C4-2B (cell line): Measurements from ENCODE around the gene KCNJ10.

ENCODE experiments used
- H3K27ac ChIP-seq: fragments of 450-650 bp; 2 replicates; pipeline ENCODE4 v1.5.1; 2017
- ZFX ChIP-seq: fragments of 450-650 bp; IDR thresholded peaks from 2 replicates; pipeline ENCODE4 v1.6.1; 2017
- TF ChIP-seq, protein P1 (sequence below): fragments of 450-650 bp; conservative IDR thresholded peaks from 2 replicates; pipeline ENCODE4 v1.5.1; 2017; ENCODE audit warnings: mild to moderate bottlenecking

The KCNJ10 gene

DNA sequence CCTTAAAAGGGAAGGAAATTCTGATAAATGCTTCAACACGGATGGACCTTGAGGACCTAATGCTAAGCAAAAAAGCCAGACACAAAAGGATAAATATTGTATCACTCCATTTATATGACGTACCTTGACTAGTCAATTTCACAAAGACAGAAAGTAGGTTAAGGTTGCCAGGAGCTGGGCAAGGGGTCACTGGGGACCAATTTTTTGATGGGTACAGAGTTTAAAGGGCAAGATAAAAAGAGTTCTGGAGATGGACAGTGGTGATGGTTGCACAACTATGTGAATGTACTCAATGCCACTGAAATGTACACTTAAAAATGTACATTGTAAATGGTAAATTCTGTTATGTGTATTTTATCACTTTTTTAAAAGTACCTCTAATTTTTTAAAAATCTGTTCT lies 83.9 kb downstream of the KCNJ10 start:
- no peak overlapping the region for H3K27ac ChIP-seq
- no peak for TF ChIP-seq ZFX
- TF ChIP-seq, protein P1, sequence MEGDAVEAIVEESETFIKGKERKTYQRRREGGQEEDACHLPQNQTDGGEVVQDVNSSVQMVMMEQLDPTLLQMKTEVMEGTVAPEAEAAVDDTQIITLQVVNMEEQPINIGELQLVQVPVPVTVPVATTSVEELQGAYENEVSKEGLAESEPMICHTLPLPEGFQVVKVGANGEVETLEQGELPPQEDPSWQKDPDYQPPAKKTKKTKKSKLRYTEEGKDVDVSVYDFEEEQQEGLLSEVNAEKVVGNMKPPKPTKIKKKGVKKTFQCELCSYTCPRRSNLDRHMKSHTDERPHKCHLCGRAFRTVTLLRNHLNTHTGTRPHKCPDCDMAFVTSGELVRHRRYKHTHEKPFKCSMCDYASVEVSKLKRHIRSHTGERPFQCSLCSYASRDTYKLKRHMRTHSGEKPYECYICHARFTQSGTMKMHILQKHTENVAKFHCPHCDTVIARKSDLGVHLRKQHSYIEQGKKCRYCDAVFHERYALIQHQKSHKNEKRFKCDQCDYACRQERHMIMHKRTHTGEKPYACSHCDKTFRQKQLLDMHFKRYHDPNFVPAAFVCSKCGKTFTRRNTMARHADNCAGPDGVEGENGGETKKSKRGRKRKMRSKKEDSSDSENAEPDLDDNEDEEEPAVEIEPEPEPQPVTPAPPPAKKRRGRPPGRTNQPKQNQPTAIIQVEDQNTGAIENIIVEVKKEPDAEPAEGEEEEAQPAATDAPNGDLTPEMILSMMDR = no peak

DNA sequence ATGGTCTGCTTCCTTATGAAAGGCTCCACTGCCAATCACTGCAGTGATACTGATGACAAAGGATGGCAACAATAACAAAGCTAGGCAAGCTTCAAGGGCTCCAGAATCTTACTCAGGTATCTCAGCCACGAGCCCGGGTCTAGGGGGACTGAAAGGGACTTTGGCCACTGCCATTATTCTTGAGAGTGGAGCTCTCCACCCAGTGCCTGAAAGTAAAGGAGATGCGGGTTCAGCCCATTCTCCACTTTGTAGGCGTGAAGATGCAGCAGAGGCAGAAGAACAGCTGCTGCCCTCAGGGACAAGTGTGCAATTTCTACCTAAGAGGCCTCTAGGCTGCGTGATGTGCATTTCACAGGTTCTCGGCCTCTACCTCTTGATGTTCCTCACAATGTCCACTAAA lies 84.5 kb downstream of the KCNJ10 start:
- TF ChIP-seq, protein P1 = no peak
- TF ChIP-seq ZFX = no peak
- H3K27ac ChIP-seq = no peak overlapping the region

DNA sequence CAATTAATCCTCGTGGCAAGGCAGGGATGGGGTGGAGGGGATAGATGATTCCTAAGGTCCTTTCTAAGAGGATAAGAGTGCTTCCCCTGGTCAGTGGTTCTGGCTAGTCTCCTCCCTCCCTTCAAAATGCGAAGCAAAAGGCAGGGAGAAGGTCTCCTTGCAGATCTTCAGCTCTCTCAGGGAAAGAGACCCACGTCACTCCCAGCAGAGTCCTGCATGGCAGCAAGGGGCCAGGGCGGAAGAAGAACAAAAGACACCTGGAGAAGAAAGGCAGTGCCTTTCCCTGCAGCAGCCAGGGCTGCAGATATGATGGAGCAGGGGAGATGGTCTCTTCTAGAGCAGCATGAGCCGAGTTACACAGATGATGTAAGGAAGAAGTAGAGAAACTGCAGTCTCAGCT lies 86.3 kb downstream of the KCNJ10 start:
- TF ChIP-seq, protein P1 = no peak
- no peak for TF ChIP-seq ZFX

DNA sequence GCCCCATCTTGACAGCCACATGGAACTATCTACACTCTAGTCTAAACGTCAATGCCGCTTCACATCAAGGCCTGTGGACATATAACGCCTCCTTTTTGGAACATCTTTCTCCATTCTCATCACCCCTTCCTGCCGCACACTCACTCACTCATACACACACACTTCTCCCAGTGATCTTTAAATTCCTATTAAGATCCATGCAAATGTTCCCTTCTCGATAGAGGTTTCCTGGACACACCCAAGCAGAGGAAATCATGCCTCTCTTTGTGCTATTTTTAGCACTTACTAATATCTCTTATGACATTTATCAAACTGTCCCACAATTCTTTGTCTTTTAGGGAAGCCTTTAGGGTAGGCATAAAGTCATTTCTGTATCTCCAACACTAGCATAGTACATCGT lies 87.7 kb downstream of the KCNJ10 start:
- H3K27ac ChIP-seq = no peak overlapping the region
- TF ChIP-seq, protein P1 = no peak
- TF ChIP-seq ZFX = no peak

More for the DNA sequence above, 86.3 kb downstream of the KCNJ10 start:
- H3K27ac ChIP-seq = no peak overlapping the region

DNA sequence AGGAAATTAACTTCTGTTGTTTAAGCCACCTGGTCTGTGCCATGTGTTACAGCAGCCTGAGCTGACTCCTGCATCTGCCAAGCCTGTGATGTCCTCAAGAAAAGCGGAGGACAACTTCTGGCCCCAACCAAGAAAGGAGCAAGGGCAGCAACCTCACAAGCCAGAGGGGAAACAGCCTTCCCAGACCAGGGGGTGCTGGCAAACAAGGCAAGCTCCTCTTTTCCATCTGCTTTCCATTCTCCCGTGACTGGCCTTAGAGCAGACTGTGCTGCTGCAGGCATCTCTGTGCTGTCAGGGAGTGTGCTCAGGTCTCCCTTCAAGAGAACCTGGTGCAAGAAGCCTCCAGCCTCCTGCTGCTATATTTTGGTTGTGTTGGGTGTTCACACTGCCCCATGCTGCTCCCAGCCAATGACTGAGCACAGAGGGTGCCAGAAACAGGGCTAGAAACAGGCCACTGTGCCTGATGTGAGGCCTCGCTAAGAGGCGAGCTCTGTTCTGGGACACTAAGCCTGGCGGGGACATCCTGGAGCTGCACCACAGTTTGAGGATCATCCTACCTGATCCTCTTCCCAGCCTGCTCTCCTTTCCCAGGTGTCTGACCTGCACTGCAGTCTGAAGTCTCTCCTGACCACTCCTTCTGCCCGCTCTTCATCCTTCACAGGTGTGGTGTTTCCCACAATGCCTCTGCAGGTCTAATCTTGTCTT lies 88.5 kb downstream of the KCNJ10 start:
- TF ChIP-seq ZFX = no peak
- TF ChIP-seq, protein P1 = no peak
- H3K27ac ChIP-seq = no peak overlapping the region

DNA sequence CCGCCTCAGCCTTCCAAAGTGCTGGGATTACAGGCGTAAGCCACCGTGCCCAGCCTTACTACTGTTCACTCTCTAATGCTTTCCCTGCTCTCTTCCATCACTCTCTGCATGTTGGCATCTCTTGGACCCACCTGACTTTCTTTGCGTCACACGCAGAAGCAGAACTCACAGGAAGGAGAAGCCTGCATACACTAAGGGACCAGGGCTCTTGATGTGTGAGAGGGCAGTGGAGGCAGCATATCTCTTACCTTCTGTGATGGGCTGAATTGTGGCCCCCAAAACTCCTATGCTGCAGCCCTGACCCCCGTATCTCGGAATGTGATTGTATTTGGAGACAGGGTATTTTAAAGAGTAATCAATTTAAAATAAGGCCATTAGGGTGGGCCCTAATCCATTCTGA lies 89.2 kb downstream of the KCNJ10 start:
- TF ChIP-seq, protein P1 = no peak
- no peak for TF ChIP-seq ZFX
- H3K27ac ChIP-seq = no peak overlapping the region

DNA sequence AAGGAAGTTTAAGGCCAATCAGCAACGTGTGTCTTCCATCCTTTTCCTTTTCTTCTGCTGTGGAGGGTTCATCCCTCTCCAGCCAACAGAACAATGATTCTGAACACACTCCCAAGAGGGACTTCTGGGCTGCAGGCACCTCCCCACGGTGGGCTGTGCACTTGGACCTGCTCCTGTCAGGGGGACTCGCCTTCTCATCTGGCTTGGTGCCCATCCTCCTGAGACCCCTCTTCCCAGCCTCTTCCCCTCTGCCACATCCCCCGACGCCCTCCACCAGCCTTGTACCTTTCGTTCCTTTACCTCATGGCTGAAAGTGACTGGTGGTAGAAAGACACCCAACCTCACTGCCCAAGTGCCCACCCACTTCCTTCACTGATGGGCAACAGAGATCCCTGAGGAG lies 89.9 kb downstream of the KCNJ10 start:
- H3K27ac ChIP-seq = no peak overlapping the region
- TF ChIP-seq, protein P1 = no peak
- no peak for TF ChIP-seq ZFX
